Activated CD8-positive, alpha-beta memory T cell treated with anti-CD3 and anti-CD28 coated beads for 48 hours (primary cell): ENCODE measurements around the gene DRG1.
"Not testable (repeated sequence)": the region's sequence is repeated elsewhere in the genome, so short reads cannot be mapped to it uniquely, and the experiment has no call there.

Experiments used
- DNase-seq, 3 experiments: peaks; one replicate each; pipeline ENCODE4 v3.0.0-alpha.2; 2020; ENCODE audit warnings: low read depth in 2 of 3, low spot score in 2 of 3

Gene DRG1

GRCh38 chr22:31442768-31443489 is 43.5 kb downstream of the DRG1 start:
- DNase-seq = no peak

GRCh38 chr22:31443516-31443915 is 44.1 kb downstream of the DRG1 start:
- no peak for DNase-seq

GRCh38 chr22:31445642-31446041 is 46.2 kb downstream of the DRG1 start:
- no peak for DNase-seq

GRCh38 chr22:31446208-31446607 is 46.8 kb downstream of the DRG1 start:
- no peak for DNase-seq

GRCh38 chr22:31446767-31447166 is 47.4 kb downstream of the DRG1 start:
- DNase-seq = no peak

- DNase-seq = no peak
Observed at GRCh38 chr22:31447337-31447736, 47.9 kb downstream of the DRG1 start.

- no peak for DNase-seq
Observed at GRCh38 chr22:31448382-31448781, 49.0 kb downstream of the DRG1 start.

GRCh38 chr22:31449506-31449905 is 50.1 kb downstream of the DRG1 start:
- DNase-seq = no peak

GRCh38 chr22:31451709-31452571 is 52.5 kb downstream of the DRG1 start:
- no peak for DNase-seq

- DNase-seq = no peak
Observed at GRCh38 chr22:31461699-31462098, 62.3 kb downstream of the DRG1 start.

- no peak for DNase-seq
Observed at GRCh38 chr22:31465307-31465706, 65.9 kb downstream of the DRG1 start.

- DNase-seq = no peak
Observed at GRCh38 chr22:31474743-31475142, 75.3 kb downstream of the DRG1 start.

GRCh38 chr22:31475800-31476199 is 76.4 kb downstream of the DRG1 start:
- no peak for DNase-seq

GRCh38 chr22:31477329-31477728 is 77.9 kb downstream of the DRG1 start:
- no peak for DNase-seq

GRCh38 chr22:31481129-31481528 is 81.7 kb downstream of the DRG1 start:
- no peak for DNase-seq

GRCh38 chr22:31482470-31482869 is 83.1 kb downstream of the DRG1 start:
- DNase-seq = not testable (repeated sequence)
